HepG2 (cell line): Measurements from ENCODE around the gene FIBP. TPM values are rescaled to one million over a fixed set of nuclear protein-coding genes. Genes with fewer than 3 reads are reported as not detected.
A peak's percentile ranks its signal among the peaks of the same experiment; 100 is the strongest.

Experiments
- BRCA1 ChIP-seq: sonication (generic); formaldehyde crosslinking; IDR thresholded peaks from 2 replicates; pipeline ENCODE4 v1.4.0; 2020; ENCODE audit warnings: missing genetic modification reagents
- CAMTA2 ChIP-seq: sonication (generic); formaldehyde crosslinking; IDR thresholded peaks from 2 replicates; pipeline ENCODE4 v1.4.0; 2020; ENCODE audit warnings: mild to moderate bottlenecking, missing genetic modification reagents, borderline replicate concordance
- ELF3 ChIP-seq: IDR thresholded peaks from 2 replicates; pipeline ENCODE4 v1.6.1; 2016; ENCODE audit warnings: missing genetic modification reagents, missing compliant biosample characterization
- EP300 ChIP-seq, 3 experiments: sonication (generic) in 1 of 3; formaldehyde crosslinking in 1 of 3; IDR thresholded peaks; 2 replicates each; pipeline versions ENCODE4 v1.5.1 to v1.6.1; 2011 to 2020; ENCODE audit warnings: low read depth in 2 of 3, low read length in 2 of 3, borderline replicate concordance in 1 of 3, improper control_type of control experiment in 1 of 3, mild to moderate bottlenecking in 1 of 3, missing genetic modification reagents in 1 of 3, moderate library complexity in 1 of 3
- FOSL2 ChIP-seq: sonication (generic); formaldehyde crosslinking; IDR thresholded peaks from 2 replicates; pipeline ENCODE4 v1.4.0; 2020; ENCODE audit warnings: missing genetic modification reagents
- IRX3 ChIP-seq: sonication (generic); formaldehyde crosslinking; IDR thresholded peaks from 2 replicates; pipeline ENCODE4 v1.8.1; 2023; ENCODE audit warnings: mild to moderate bottlenecking, low read depth, missing genetic modification reagents, borderline replicate concordance
- MIXL1 ChIP-seq: IDR thresholded peaks from 2 replicates; pipeline ENCODE4 v1.6.1; 2016
- MXD1 ChIP-seq: sonication (generic); formaldehyde crosslinking; IDR thresholded peaks from 2 replicates; pipeline ENCODE4 v1.4.0; 2020; ENCODE audit warnings: mild to moderate bottlenecking, missing genetic modification reagents
- NR1H2 ChIP-seq: sonication (generic); formaldehyde crosslinking; IDR thresholded peaks from 2 replicates; pipeline ENCODE4 v1.8.1; 2022; ENCODE audit warnings: low read depth, missing genetic modification reagents, borderline replicate concordance
- TAF1 ChIP-seq: sonication (generic); formaldehyde crosslinking; IDR thresholded peaks from 2 replicates; pipeline ENCODE4 v1.4.0; 2020; ENCODE audit warnings: missing genetic modification reagents
- UBTF ChIP-seq: sonication (generic); formaldehyde crosslinking; IDR thresholded peaks from 2 replicates; pipeline ENCODE4 v1.4.0; 2020; ENCODE audit warnings: mild to moderate bottlenecking, missing genetic modification reagents
- XRCC5 ChIP-seq: fragments of 200-400 bp; formaldehyde crosslinking; optimal IDR thresholded peaks from 2 replicates; pipeline ENCODE3; 2017; ENCODE audit warnings: mild to moderate bottlenecking, low read length
- ZGPAT ChIP-seq: IDR thresholded peaks from 2 replicates; pipeline ENCODE4 v1.6.1; 2016; ENCODE audit warnings: mild to moderate bottlenecking
- ZNF460 ChIP-seq: sonication (generic); formaldehyde crosslinking; IDR thresholded peaks from 2 replicates; pipeline ENCODE4 v1.5.1; 2020; ENCODE audit warnings: missing genetic modification reagents, mild to moderate bottlenecking, borderline replicate concordance
- polyA plus RNA-seq, 8 experiments: library from polyadenylated mRNA; depleted of rRNA in 3 of 8; stranded (reverse) in 7 of 8; unstranded in 1 of 8; fragments of >200 nt; fragmentation: Illumina TruSeq in 4 of 8; extraction: Trizol in 4 of 8; gene quantifications; 2 replicates each; pipeline versions ENCODE4 v1.2.1 to v1.2.3, GENCODE V29; 2011 to 2016; ENCODE audit warnings: low read depth in 4 of 8, missing spikeins in 1 of 8, mixed read lengths in 1 of 8; ENCODE audit not compliant: insufficient read depth in 1 of 8
- total RNA-seq, 5 experiments: library from RNA; depleted of rRNA; stranded (reverse); fragments of >200 nt; fragmentation: Illumina TruSeq; extraction: Trizol; gene quantifications; 2 replicates each; pipeline ENCODE4 v1.2.3, GENCODE V29; 2016; ENCODE audit warnings: low read depth in 1 of 5
- TF ChIP-seq, protein P1 (sequence below): IDR thresholded peaks from 2 replicates; pipeline ENCODE4 v1.4.0; 2020; ENCODE audit warnings: mild to moderate bottlenecking, missing genetic modification reagents
- TF ChIP-seq, protein P2 (sequence below): sonication (generic); formaldehyde crosslinking; IDR thresholded peaks from 2 replicates; pipeline ENCODE4 v1.9.0; 2021; ENCODE audit warnings: missing genetic modification reagents, borderline replicate concordance

FIBP gene
- total and polyA plus RNA-seq, 2 of the 13 experiments (the other 11 are each of a cell fraction or from before 2014, with no cell fraction given): 42.9 to 62.1 TPM

DNA sequence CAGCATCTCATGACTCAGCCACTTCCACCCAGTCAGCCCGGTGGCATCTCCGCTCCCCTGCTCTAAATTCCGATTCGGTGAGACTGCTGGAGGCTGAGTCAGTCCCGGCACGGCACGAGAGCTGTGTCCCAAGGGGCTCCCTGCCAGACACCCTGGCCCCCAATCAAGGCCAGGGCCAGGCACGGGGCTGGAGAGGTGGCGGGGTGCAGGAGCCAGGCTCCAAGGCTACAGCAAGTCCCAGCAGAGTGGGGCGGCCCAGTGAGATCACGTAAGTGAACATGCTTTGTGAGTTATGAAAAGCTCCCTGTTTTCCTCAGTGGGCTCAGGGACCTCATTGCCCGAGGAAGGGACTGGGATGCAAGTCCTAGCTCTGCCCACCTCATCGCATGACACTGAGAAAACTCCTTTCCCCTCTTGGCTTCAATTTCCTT lies 27.6 kb upstream of the FIBP start (continued):
- peak; percentile 73 for TF ChIP-seq XRCC5
- TF ChIP-seq IRX3 (CRISPR knock-in tag): no peak
- TF ChIP-seq ZGPAT (CRISPR knock-in tag): peak; percentile 40; the same call in 1 of the 2 replicates
- no peak for TF ChIP-seq MIXL1 (CRISPR knock-in tag)
- no peak for TF ChIP-seq CAMTA2 (CRISPR knock-in tag)
- peak in 1 of 2 experiments; percentile 28; a peak in 1 of 4 replicates for TF ChIP-seq EP300 (IDR thresholded peaks at IDR 0.05; ENCODE audit: low read depth in 2 of 2, low read length in 2 of 2)
- TF ChIP-seq EP300 (CRISPR knock-in tag; IDR thresholded peaks at IDR 0.05; ENCODE audit: borderline replicate concordance): peak; percentile 41; the same call in 1 of the 2 replicates
- TF ChIP-seq, protein P1, sequence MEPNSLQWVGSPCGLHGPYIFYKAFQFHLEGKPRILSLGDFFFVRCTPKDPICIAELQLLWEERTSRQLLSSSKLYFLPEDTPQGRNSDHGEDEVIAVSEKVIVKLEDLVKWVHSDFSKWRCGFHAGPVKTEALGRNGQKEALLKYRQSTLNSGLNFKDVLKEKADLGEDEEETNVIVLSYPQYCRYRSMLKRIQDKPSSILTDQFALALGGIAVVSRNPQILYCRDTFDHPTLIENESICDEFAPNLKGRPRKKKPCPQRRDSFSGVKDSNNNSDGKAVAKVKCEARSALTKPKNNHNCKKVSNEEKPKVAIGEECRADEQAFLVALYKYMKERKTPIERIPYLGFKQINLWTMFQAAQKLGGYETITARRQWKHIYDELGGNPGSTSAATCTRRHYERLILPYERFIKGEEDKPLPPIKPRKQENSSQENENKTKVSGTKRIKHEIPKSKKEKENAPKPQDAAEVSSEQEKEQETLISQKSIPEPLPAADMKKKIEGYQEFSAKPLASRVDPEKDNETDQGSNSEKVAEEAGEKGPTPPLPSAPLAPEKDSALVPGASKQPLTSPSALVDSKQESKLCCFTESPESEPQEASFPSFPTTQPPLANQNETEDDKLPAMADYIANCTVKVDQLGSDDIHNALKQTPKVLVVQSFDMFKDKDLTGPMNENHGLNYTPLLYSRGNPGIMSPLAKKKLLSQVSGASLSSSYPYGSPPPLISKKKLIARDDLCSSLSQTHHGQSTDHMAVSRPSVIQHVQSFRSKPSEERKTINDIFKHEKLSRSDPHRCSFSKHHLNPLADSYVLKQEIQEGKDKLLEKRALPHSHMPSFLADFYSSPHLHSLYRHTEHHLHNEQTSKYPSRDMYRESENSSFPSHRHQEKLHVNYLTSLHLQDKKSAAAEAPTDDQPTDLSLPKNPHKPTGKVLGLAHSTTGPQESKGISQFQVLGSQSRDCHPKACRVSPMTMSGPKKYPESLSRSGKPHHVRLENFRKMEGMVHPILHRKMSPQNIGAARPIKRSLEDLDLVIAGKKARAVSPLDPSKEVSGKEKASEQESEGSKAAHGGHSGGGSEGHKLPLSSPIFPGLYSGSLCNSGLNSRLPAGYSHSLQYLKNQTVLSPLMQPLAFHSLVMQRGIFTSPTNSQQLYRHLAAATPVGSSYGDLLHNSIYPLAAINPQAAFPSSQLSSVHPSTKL (CRISPR knock-in tag): peak; percentile 60
- 0 out of 2 replicates have a peak, but pooled peaks have one; percentile 4 for TF ChIP-seq MXD1 (CRISPR knock-in tag)
- TF ChIP-seq ELF3 (CRISPR knock-in tag): no peak
- TF ChIP-seq UBTF: peak; percentile 16; the same call in 1 of the 2 replicates
- peak; percentile 96 for TF ChIP-seq FOSL2 (CRISPR knock-in tag)
- TF ChIP-seq, protein P2, sequence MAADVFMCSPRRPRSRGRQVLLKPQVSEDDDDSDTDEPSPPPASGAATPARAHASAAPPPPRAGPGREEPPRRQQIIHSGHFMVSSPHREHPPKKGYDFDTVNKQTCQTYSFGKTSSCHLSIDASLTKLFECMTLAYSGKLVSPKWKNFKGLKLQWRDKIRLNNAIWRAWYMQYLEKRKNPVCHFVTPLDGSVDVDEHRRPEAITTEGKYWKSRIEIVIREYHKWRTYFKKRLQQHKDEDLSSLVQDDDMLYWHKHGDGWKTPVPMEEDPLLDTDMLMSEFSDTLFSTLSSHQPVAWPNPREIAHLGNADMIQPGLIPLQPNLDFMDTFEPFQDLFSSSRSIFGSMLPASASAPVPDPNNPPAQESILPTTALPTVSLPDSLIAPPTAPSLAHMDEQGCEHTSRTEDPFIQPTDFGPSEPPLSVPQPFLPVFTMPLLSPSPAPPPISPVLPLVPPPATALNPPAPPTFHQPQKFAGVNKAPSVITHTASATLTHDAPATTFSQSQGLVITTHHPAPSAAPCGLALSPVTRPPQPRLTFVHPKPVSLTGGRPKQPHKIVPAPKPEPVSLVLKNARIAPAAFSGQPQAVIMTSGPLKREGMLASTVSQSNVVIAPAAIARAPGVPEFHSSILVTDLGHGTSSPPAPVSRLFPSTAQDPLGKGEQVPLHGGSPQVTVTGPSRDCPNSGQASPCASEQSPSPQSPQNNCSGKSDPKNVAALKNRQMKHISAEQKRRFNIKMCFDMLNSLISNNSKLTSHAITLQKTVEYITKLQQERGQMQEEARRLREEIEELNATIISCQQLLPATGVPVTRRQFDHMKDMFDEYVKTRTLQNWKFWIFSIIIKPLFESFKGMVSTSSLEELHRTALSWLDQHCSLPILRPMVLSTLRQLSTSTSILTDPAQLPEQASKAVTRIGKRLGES (CRISPR knock-in tag): no peak
- TF ChIP-seq ZNF460 (CRISPR knock-in tag): no peak
- no peak for TF ChIP-seq NR1H2 (CRISPR knock-in tag)
- TF ChIP-seq BRCA1 (CRISPR knock-in tag): no peak
- TF ChIP-seq TAF1: no peak; the same call in 1 of the 2 replicates
